GM12878 (cell line): ENCODE measurements around the gene SUGCT. TPM values are rescaled to one million over a fixed set of nuclear protein-coding genes. Genes with fewer than 3 reads are reported as not detected.

Experiments used
- ATAC-seq: fragments of 200-7000 bp; cut with Tn5 transposase; 3 replicates; pipeline ENCODE4 v1.9.1; 2020; ENCODE audit warnings: mild to moderate bottlenecking, moderate library complexity
- BruUV-seq: library from RNA; stranded (reverse); fragments of 400-500 nt; replicated peaks from 2 replicates; lab custom pipeline; 2021; lab: Mats Ljungman, UMichigan
- CTCF ChIA-PET: fragments of 300-600 bp; sonication (Branson Sonifier 250); formaldehyde crosslinking; extraction: SDS; loops from one replicate; lab custom pipeline; 2021; ENCODE audit warnings: inconsistent platforms; lab: Yijun Ruan, JAX
- POLR2A ChIA-PET: fragments of 350-600 bp; formaldehyde crosslinking; extraction: SDS; loops from one replicate; lab custom pipeline; 2021; ENCODE audit warnings: inconsistent platforms; lab: Charles Lee
- RAD21 ChIA-PET: fragments of 300-600 bp; sonication (Branson Sonifier 250); formaldehyde crosslinking; loops from one replicate; lab custom pipeline; 2023; ENCODE audit warnings: antibody characterized with exemption; ENCODE audit not compliant: unreplicated experiment; lab: Charles Lee
- SMC1A ChIA-PET: fragments of 300-600 bp; sonication (Branson Sonifier 250); formaldehyde crosslinking; loops from one replicate; lab custom pipeline; 2023; ENCODE audit not compliant: unreplicated experiment, uncharacterized antibody; lab: Charles Lee
- DNase-seq: peaks from one replicate; pipeline ENCODE4 v3.0.0-alpha.2; 2011; ENCODE audit warnings: low read depth, low spot score
- FAIRE-seq: peaks from 3 replicates; lab custom pipeline; 2011; peaks lifted over from hg19 to GRCh38; lab: Jason Lieb, UNC
- H2AFZ ChIP-seq: 2 replicates; pipeline ENCODE4 v1.6.0; 2011; ENCODE audit warnings: low read depth, low read length, control low read depth; ENCODE audit not compliant: control insufficient read depth
- H3K27ac ChIP-seq: 2 replicates; pipeline ENCODE4 v1.5.1; 2011; ENCODE audit warnings: control low read depth; ENCODE audit not compliant: control insufficient read depth, insufficient read depth
- H3K27me3 ChIP-seq, 2 experiments: replicated peaks in 1 of 2; 2 replicates each; pipeline versions ENCODE4 v1.6.0 to v1.6.1; 2011; ENCODE audit warnings: low read length in 1 of 2; ENCODE audit not compliant: control insufficient read depth in 2 of 2, insufficient read depth in 2 of 2
- H3K36me3 ChIP-seq, 2 experiments: 2 replicates each; pipeline ENCODE4 v1.5.1; 2011; ENCODE audit warnings: low read length in 1 of 2; ENCODE audit not compliant: control insufficient read depth in 2 of 2, insufficient read depth in 2 of 2
- H3K4me1 ChIP-seq: 2 replicates; pipeline ENCODE4 v1.6.1; 2011; ENCODE audit warnings: mild to moderate bottlenecking, low read length, moderate library complexity, mixed read lengths; ENCODE audit not compliant: control insufficient read depth, insufficient read depth
- H3K4me2 ChIP-seq: 2 replicates; pipeline ENCODE4 v1.6.0; 2011; ENCODE audit warnings: control low read depth; ENCODE audit not compliant: control insufficient read depth, insufficient read depth
- H3K4me3 ChIP-seq: fragments of 200-600 bp; sonication (generic); 2 replicates; pipeline ENCODE4 v1.5.1; 2016
- H3K79me2 ChIP-seq: 2 replicates; pipeline ENCODE4 v1.6.0; 2011; ENCODE audit warnings: low read length; ENCODE audit not compliant: control insufficient read depth, insufficient read depth
- H3K9ac ChIP-seq: 2 replicates; pipeline ENCODE4 v1.8.0; 2011; ENCODE audit warnings: low read length, control low read depth, mixed read lengths; ENCODE audit not compliant: control insufficient read depth, insufficient read depth
- H3K9me3 ChIP-seq: replicated peaks from 3 replicates; pipeline ENCODE4 v1.5.1; 2011; ENCODE audit warnings: mild to moderate bottlenecking, low read length; ENCODE audit not compliant: control insufficient read depth, insufficient read depth
- H4K20me1 ChIP-seq: 2 replicates; pipeline ENCODE4 v1.6.0; 2011; ENCODE audit not compliant: control insufficient read depth, insufficient read depth
- BMI1 ChIP-seq: fragments of 450-650 bp; IDR thresholded peaks from 2 replicates; pipeline ENCODE4 v1.6.1; 2016; ENCODE audit warnings: mild to moderate bottlenecking, moderate library complexity, borderline replicate concordance
- CHD2 ChIP-seq: IDR thresholded peaks from 2 replicates; pipeline ENCODE4 v1.6.1; 2011; ENCODE audit warnings: low read depth, low read length, improper control_type of control experiment, borderline replicate concordance
- MYC ChIP-seq: IDR thresholded peaks from 2 replicates; pipeline ENCODE4 v1.6.1; 2011; ENCODE audit warnings: mild to moderate bottlenecking, low read length, moderate library complexity, inconsistent platforms; ENCODE audit not compliant: insufficient read depth, insufficient replicate concordance, insufficient read length, severe bottlenecking
- NKRF ChIP-seq: fragments of 450-650 bp; conservative IDR thresholded peaks from 2 replicates; pipeline ENCODE4 v1.6.1; 2017; ENCODE audit warnings: mild to moderate bottlenecking, moderate library complexity
- PAX5 ChIP-seq: IDR thresholded peaks from 2 replicates; pipeline ENCODE4 v1.6.1; 2011; ENCODE audit warnings: low read depth, low read length, borderline replicate concordance
- PKNOX1 ChIP-seq: fragments of 450-650 bp; IDR thresholded peaks from 2 replicates; pipeline ENCODE4 v1.6.1; 2016; ENCODE audit warnings: mild to moderate bottlenecking
- PML ChIP-seq: IDR thresholded peaks from 2 replicates; pipeline ENCODE4 v1.6.1; 2012; ENCODE audit warnings: low read length, inconsistent platforms
- PRDM15 ChIP-seq: fragments of 450-650 bp; formaldehyde crosslinking; IDR thresholded peaks from 2 replicates; pipeline ENCODE4 v1.4.0; 2020; ENCODE audit warnings: mild to moderate bottlenecking, moderate library complexity
- SREBF2 ChIP-seq: IDR thresholded peaks from 2 replicates; pipeline ENCODE4 v1.6.1; 2012; ENCODE audit warnings: mild to moderate bottlenecking, low read length
- YBX1 ChIP-seq: fragments of 450-650 bp; IDR thresholded peaks from 2 replicates; pipeline ENCODE4 v1.6.1; 2016; ENCODE audit warnings: antibody characterized with exemption
- ZBTB11 ChIP-seq: fragments of 450-650 bp; formaldehyde crosslinking; IDR thresholded peaks from 2 replicates; pipeline ENCODE4 v1.5.0; 2022; ENCODE audit warnings: mild to moderate bottlenecking, missing genetic modification characterization
- WGBS: methylation state at CpG from one replicate; pipeline ENCODE4 v1.1.6; 2016; ENCODE audit warnings: low lambda C conversion rate; ENCODE audit not compliant: insufficient replicate concordance, insufficient coverage; ENCODE audit errors: missing lambda C conversion rate; 5-methylcytosine and 5-hydroxymethylcytosine counted together
- in situ Hi-C: fragments of 300-500 bp; cut with MboI; formaldehyde crosslinking; loops from 9 replicates; pipeline ENCODE4 v1.14.3; 2018; ENCODE audit warnings: mixed read lengths
- intact Hi-C: fragments of 100-400 bp; cut with micrococcal nuclease; formaldehyde crosslinking; loops from one replicate; pipeline ENCODE4 v1.14.2; 2022; ENCODE audit not compliant: unreplicated experiment
- polyA plus RNA-seq, 11 experiments: library from polyadenylated mRNA; depleted of rRNA in 4 of 11; unstranded in 6 of 11; stranded (reverse) in 5 of 11; fragments of >200 nt; fragmentation: Nextera tagmentation in 4 of 11; fragmentation: Illumina TruSeq in 1 of 11; extraction: Ambion mirVana in 4 of 11; extraction: Trizol in 1 of 11; gene quantifications; 1 replicate in 1 of 11; 2 replicates in 10 of 11; pipeline versions ENCODE4 v1.2.1 to v1.2.3, GENCODE V29; 2011 to 2016; ENCODE audit warnings: inconsistent platforms in 2 of 11, missing spikeins in 2 of 11, low read depth in 1 of 11
- total RNA-seq, 4 experiments: library from RNA; depleted of rRNA in 3 of 4; stranded (reverse); fragments of >200 nt in 3 of 4; fragmentation: Illumina TruSeq in 1 of 4; extraction: Trizol in 1 of 4; gene quantifications; 2 replicates each; pipeline versions ENCODE4 v1.2.1 to v1.2.3, GENCODE V29; 2013 to 2021

Gene SUGCT
- total and polyA plus RNA-seq, 10 of the 15 experiments (the other 5 are each of a cell fraction or from before 2014, with no cell fraction given) = 0.08 to 1.2 (median 0.67) TPM; not detected in 1

- 0% methylated on average over 1 of the region's 1 CpG for WGBS
- H3K79me2 ChIP-seq = no peaks in the 10 kb centered on the region
- no peak overlapping the region for H3K4me2 ChIP-seq
- SMC1A ChIA-PET = interaction anchor here (0.6 kb wide), 1 partner anchor 754 kb away, joined by 5 read pairs; no protein-coding TSS in a partner anchor
- DNase-seq = no peak
- H3K36me3 ChIP-seq = no peaks in the 10 kb centered on the region
- H3K4me1 ChIP-seq = no peaks in the 10 kb centered on the region
- TF ChIP-seq PRDM15 (CRISPR knock-in tag) (no peak), SREBF2 (no peak), CHD2 (no peak), MYC (no peak), YBX1 (no peak), ZBTB11 (CRISPR knock-in tag) (no peak), PKNOX1 (no peak), PAX5 (no peak), BMI1 (no peak), PML (no peak), NKRF (no peak)
- H2AFZ ChIP-seq = no peak overlapping the region
- ATAC-seq = no peak
- no peaks in the 10 kb centered on the region for H3K27me3 ChIP-seq
- H3K9me3 ChIP-seq = no peaks in the 10 kb centered on the region
- RAD21 ChIA-PET = interaction anchor here (0.7 kb wide), 1 partner anchor 754 kb away, joined by 3 read pairs; no protein-coding TSS in a partner anchor
- no peak overlapping the region for H3K9ac ChIP-seq
- POLR2A ChIA-PET = no interaction called here
- intact Hi-C loops (no loop called here), in situ Hi-C loops (no loop called here)
- BruUV-seq = no TSS peak
- no peak for FAIRE-seq
- CTCF ChIA-PET = no interaction called here
- H3K27ac ChIP-seq = no peak overlapping the region
- no peaks in the 10 kb centered on the region for H4K20me1 ChIP-seq
- no peak overlapping the region for H3K4me3 ChIP-seq
Measured at GRCh38 chr7:40888499-40888898, 753.7 kb downstream of the SUGCT start.
